Measurements from ENCODE around the gene COA5. TPM values are rescaled to one million over a fixed set of nuclear protein-coding genes. Genes with fewer than 3 reads are reported as not detected.

Gene COA5
- total RNA-seq, 1 experiment from 2014 or later, result 23.7 TPM

GRCh38 chr2:98569915-98570314 is 38.4 kb downstream of the COA5 start:
- DNase-seq (ENCODE audit: low spot score), result no peak
- Histone ChIP-seq H3K36me3 (ENCODE audit: insufficient read depth, low read length, poor library complexity, severe bottlenecking) (peaks cover 24% of the 10 kb centered on the region), H3K4me1 (ENCODE audit: insufficient read depth, low read length, poor library complexity, severe bottlenecking) (no peaks in the 10 kb centered on the region), H3K27me3 (replicated peaks; ENCODE audit: insufficient read depth, low read depth, low read length, poor library complexity) (no peaks in the 10 kb centered on the region), H3K9me3 (ENCODE audit: low read depth, low read length, poor library complexity, severe bottlenecking) (no peaks in the 10 kb centered on the region), H3K4me3 (ENCODE audit: low read depth, low read length, poor library complexity, severe bottlenecking) (no peak overlapping the region), H3K27ac (ENCODE audit: low read depth, low read length, poor library complexity, severe bottlenecking) (no peak overlapping the region)
- BruUV-seq (replicated peaks), result no TSS peak
- ChIA-PET POLR2A (ENCODE audit: low non-redundant PET) (no interaction called here), CTCF (no interaction called here)
- TF ChIP-seq CTCF (conservative IDR thresholded peaks at IDR 0.05; ENCODE audit: low read depth, low read length) (no peak), EZH2 (IDR thresholded peaks at IDR 0.05; ENCODE audit: borderline replicate concordance, low read depth, low read length, poor library complexity, severe bottlenecking) (no peak)
- intact Hi-C loops (cut with micrococcal nuclease; ENCODE audit: unreplicated experiment), result no loop called here

- Histone ChIP-seq H3K27me3 (replicated peaks; ENCODE audit: insufficient read depth, low read depth, low read length, poor library complexity) (no peaks in the 10 kb centered on the region), H3K36me3 (ENCODE audit: insufficient read depth, low read length, poor library complexity, severe bottlenecking) (peaks cover 24% of the 10 kb centered on the region), H3K4me3 (ENCODE audit: low read depth, low read length, poor library complexity, severe bottlenecking) (no peak overlapping the region), H3K9me3 (ENCODE audit: low read depth, low read length, poor library complexity, severe bottlenecking) (no peaks in the 10 kb centered on the region), H3K27ac (ENCODE audit: low read depth, low read length, poor library complexity, severe bottlenecking) (no peak overlapping the region), H3K4me1 (ENCODE audit: insufficient read depth, low read length, poor library complexity, severe bottlenecking) (no peaks in the 10 kb centered on the region)
- ChIA-PET CTCF (interaction anchor here (0.7 to 1.6 kb wide), 2 partner anchors 10 to 50 kb away, joined by 3 to 5 read pairs; no protein-coding TSS in a partner anchor), POLR2A (ENCODE audit: low non-redundant PET) (no interaction called here)
- intact Hi-C loops (cut with micrococcal nuclease; ENCODE audit: unreplicated experiment), result no loop called here
- TF ChIP-seq EZH2 (IDR thresholded peaks at IDR 0.05; ENCODE audit: borderline replicate concordance, low read depth, low read length, poor library complexity, severe bottlenecking), result no peak
- peak; percentile 97 for TF ChIP-seq CTCF (conservative IDR thresholded peaks at IDR 0.05; ENCODE audit: low read depth, low read length)
- no TSS peak for BruUV-seq (replicated peaks)
- DNase-seq (ENCODE audit: low spot score), result peak; percentile 47
These were observed 39.0 kb downstream of the COA5 start for GRCh38 chr2:98569197-98569793.

GRCh38 chr2:98568161-98568956 is 40.0 kb downstream of the COA5 start:
- DNase-seq (ENCODE audit: low spot score), result no peak
- intact Hi-C loops (cut with micrococcal nuclease; ENCODE audit: unreplicated experiment), result no loop called here

More at GRCh38 chr2:98568161-98568956, 40.0 kb downstream of the COA5 start:
- H3K4me3 ChIP-seq (ENCODE audit: low read depth, low read length, poor library complexity, severe bottlenecking), result no peak overlapping the region
- peaks cover 24% of the 10 kb centered on the region for H3K36me3 ChIP-seq (ENCODE audit: insufficient read depth, low read length, poor library complexity, severe bottlenecking)
- H3K27me3 ChIP-seq (replicated peaks; ENCODE audit: insufficient read depth, low read depth, low read length, poor library complexity), result no peaks in the 10 kb centered on the region
- BruUV-seq (replicated peaks), result no TSS peak
- H3K4me1 ChIP-seq (ENCODE audit: insufficient read depth, low read length, poor library complexity, severe bottlenecking), result no peaks in the 10 kb centered on the region
- POLR2A ChIA-PET (ENCODE audit: low non-redundant PET), result no interaction called here
- TF ChIP-seq CTCF (conservative IDR thresholded peaks at IDR 0.05; ENCODE audit: low read depth, low read length), result no peak
- no peak for TF ChIP-seq EZH2 (IDR thresholded peaks at IDR 0.05; ENCODE audit: borderline replicate concordance, low read depth, low read length, poor library complexity, severe bottlenecking)
- H3K27ac ChIP-seq (ENCODE audit: low read depth, low read length, poor library complexity, severe bottlenecking), result no peak overlapping the region
- CTCF ChIA-PET, result interaction anchor here (0.7 to 1.6 kb wide), 2 partner anchors 11 to 49 kb away, joined by 3 to 5 read pairs; no protein-coding TSS in a partner anchor
- no peaks in the 10 kb centered on the region for H3K9me3 ChIP-seq (ENCODE audit: low read depth, low read length, poor library complexity, severe bottlenecking)

Measured in A673 (cell line).